H1 (cell line): ENCODE data around the gene EIF4A2. TPM values are rescaled to one million over a fixed set of nuclear protein-coding genes. Genes with fewer than 3 reads are reported as not detected.

Experiments used
- ASH2L ChIP-seq: fragments of 200-600, 300-600 bp; sonication (generic); IDR thresholded peaks from one replicate; pipeline ENCODE4 v1.7.1; 2017; ENCODE audit warnings: low read length
- CHD2 ChIP-seq: IDR thresholded peaks from 2 replicates; pipeline ENCODE4 v1.6.1; 2012; ENCODE audit warnings: low read length, improper control_type of control experiment
- EGR1 ChIP-seq: IDR thresholded peaks from 2 replicates; pipeline ENCODE4 v1.6.1; 2011; ENCODE audit warnings: low read depth, low read length, borderline replicate concordance
- KDM1A ChIP-seq: fragments of 200-600, 300-600 bp; sonication (generic); IDR thresholded peaks from 2 replicates; pipeline ENCODE4 v1.7.1; 2016; ENCODE audit warnings: mild to moderate bottlenecking, low read length, borderline replicate concordance
- POLR2A ChIP-seq, 2 experiments: IDR thresholded peaks; 1 replicate in 1 of 2; 2 replicates in 1 of 2; pipeline ENCODE4 v1.6.1; 2011; ENCODE audit warnings: low read depth in 2 of 2, low read length in 2 of 2, mild to moderate bottlenecking in 2 of 2; ENCODE audit errors: control extremely low read depth in 1 of 2
- POLR2AphosphoS5 ChIP-seq: IDR thresholded peaks from 2 replicates; pipeline ENCODE4 v1.6.1; 2011; ENCODE audit warnings: low read depth, low read length
- polyA plus RNA-seq, 7 experiments: library from polyadenylated mRNA; depleted of rRNA in 3 of 7; stranded (reverse) in 5 of 7; unstranded in 2 of 7; fragments of >200 nt in 5 of 7; fragments of 200-250 nt in 2 of 7; gene quantifications; 1 replicate in 5 of 7; 2 replicates in 1 of 7; 4 replicates in 1 of 7; pipeline versions ENCODE4 v1.2.1 to v1.2.3, GENCODE V29; 2011 to 2013; ENCODE audit warnings: missing spikeins in 2 of 7, mixed read lengths in 2 of 7
- total RNA-seq: library from RNA; stranded (reverse); fragmentation: NEBNext Ultra II Directional; extraction: Animal tissue kit (Norgen Biotek cat#: 25700); gene quantifications from 2 replicates; pipeline ENCODE4 v1.2.1, GENCODE V29; 2021
- TF ChIP-seq, protein P1 (sequence below), 3 experiments: IDR thresholded peaks; 1 replicate in 2 of 3; 2 replicates in 1 of 3; pipeline versions ENCODE4 v1.5.1 to v1.6.1; 2011; ENCODE audit warnings: low read length in 3 of 3, mild to moderate bottlenecking in 3 of 3, inconsistent platforms in 2 of 3, low read depth in 1 of 3, moderate library complexity in 1 of 3; ENCODE audit not compliant: insufficient read depth in 1 of 3; ENCODE audit errors: control extremely low read depth in 1 of 3
- TF ChIP-seq, protein P2 (sequence below): fragments of 300-600 bp; sonication (generic); IDR thresholded peaks from 2 replicates; pipeline ENCODE4 v1.7.1; 2012; ENCODE audit warnings: low read length, moderate library complexity, mild to moderate bottlenecking, inconsistent platforms; ENCODE audit not compliant: insufficient replicate concordance

EIF4A2 gene
- total and polyA plus RNA-seq, 2 of the 8 experiments (the other 6 are each of a cell fraction or from before 2014, with no cell fraction given): 527 to 604 TPM

DNA sequence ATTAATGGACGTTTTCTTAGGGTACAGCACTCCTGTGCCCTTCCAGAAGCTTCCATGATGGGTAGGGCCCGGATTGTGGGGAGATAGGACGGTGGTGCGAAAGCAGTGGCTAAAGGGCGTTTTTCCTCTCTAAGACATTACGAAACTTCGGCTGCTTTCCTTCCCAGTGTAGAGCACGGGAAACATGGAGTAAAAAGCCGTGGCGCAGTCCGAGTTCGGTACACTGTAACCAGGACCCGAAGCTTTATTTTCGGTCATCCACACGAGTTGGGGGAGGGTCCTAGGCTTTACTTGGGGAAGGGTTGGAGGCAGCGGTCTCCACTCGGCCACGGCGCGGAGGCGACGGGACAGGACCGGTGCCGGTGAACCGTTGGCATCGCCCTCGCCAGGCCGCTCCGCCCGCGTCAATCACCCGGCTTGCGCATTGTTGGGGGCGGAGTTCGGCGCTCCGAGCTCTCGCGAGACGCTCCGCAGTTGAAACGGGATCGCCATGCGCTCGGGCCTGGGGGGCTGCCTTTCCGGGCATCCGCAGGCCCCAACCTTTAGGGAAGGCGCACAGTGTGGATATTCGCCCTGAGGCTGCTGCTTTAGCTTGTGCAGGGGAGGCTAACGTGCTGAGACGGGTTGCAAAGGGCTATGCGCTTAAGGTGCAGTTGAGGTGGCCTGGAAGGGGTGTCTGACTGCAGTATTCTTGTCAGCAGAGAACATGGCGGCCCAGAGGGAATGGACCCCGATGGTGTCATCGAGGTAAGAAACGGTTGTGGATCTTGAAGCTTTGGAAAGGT lies 546 bp downstream of the EIF4A2 start (continued):
- TF ChIP-seq, protein P1, sequence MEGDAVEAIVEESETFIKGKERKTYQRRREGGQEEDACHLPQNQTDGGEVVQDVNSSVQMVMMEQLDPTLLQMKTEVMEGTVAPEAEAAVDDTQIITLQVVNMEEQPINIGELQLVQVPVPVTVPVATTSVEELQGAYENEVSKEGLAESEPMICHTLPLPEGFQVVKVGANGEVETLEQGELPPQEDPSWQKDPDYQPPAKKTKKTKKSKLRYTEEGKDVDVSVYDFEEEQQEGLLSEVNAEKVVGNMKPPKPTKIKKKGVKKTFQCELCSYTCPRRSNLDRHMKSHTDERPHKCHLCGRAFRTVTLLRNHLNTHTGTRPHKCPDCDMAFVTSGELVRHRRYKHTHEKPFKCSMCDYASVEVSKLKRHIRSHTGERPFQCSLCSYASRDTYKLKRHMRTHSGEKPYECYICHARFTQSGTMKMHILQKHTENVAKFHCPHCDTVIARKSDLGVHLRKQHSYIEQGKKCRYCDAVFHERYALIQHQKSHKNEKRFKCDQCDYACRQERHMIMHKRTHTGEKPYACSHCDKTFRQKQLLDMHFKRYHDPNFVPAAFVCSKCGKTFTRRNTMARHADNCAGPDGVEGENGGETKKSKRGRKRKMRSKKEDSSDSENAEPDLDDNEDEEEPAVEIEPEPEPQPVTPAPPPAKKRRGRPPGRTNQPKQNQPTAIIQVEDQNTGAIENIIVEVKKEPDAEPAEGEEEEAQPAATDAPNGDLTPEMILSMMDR (IDR thresholded peaks at IDR 0.05; ENCODE audit: control extremely low read depth in 1 of 3, insufficient read depth in 1 of 3, low read depth in 1 of 3, low read length in 3 of 3): no peak
- TF ChIP-seq POLR2AphosphoS5 (peak; percentile 94), POLR2A (IDR thresholded peaks at IDR 0.05; ENCODE audit: control extremely low read depth in 1 of 2, low read depth in 2 of 2, low read length in 2 of 2) (peak in 1 of 2 experiments; percentile 72; a peak in 2 of 3 replicates), EGR1 (no peak), ASH2L (no peak), CHD2 (peak; percentile 95), KDM1A (no peak)
- TF ChIP-seq, protein P2, sequence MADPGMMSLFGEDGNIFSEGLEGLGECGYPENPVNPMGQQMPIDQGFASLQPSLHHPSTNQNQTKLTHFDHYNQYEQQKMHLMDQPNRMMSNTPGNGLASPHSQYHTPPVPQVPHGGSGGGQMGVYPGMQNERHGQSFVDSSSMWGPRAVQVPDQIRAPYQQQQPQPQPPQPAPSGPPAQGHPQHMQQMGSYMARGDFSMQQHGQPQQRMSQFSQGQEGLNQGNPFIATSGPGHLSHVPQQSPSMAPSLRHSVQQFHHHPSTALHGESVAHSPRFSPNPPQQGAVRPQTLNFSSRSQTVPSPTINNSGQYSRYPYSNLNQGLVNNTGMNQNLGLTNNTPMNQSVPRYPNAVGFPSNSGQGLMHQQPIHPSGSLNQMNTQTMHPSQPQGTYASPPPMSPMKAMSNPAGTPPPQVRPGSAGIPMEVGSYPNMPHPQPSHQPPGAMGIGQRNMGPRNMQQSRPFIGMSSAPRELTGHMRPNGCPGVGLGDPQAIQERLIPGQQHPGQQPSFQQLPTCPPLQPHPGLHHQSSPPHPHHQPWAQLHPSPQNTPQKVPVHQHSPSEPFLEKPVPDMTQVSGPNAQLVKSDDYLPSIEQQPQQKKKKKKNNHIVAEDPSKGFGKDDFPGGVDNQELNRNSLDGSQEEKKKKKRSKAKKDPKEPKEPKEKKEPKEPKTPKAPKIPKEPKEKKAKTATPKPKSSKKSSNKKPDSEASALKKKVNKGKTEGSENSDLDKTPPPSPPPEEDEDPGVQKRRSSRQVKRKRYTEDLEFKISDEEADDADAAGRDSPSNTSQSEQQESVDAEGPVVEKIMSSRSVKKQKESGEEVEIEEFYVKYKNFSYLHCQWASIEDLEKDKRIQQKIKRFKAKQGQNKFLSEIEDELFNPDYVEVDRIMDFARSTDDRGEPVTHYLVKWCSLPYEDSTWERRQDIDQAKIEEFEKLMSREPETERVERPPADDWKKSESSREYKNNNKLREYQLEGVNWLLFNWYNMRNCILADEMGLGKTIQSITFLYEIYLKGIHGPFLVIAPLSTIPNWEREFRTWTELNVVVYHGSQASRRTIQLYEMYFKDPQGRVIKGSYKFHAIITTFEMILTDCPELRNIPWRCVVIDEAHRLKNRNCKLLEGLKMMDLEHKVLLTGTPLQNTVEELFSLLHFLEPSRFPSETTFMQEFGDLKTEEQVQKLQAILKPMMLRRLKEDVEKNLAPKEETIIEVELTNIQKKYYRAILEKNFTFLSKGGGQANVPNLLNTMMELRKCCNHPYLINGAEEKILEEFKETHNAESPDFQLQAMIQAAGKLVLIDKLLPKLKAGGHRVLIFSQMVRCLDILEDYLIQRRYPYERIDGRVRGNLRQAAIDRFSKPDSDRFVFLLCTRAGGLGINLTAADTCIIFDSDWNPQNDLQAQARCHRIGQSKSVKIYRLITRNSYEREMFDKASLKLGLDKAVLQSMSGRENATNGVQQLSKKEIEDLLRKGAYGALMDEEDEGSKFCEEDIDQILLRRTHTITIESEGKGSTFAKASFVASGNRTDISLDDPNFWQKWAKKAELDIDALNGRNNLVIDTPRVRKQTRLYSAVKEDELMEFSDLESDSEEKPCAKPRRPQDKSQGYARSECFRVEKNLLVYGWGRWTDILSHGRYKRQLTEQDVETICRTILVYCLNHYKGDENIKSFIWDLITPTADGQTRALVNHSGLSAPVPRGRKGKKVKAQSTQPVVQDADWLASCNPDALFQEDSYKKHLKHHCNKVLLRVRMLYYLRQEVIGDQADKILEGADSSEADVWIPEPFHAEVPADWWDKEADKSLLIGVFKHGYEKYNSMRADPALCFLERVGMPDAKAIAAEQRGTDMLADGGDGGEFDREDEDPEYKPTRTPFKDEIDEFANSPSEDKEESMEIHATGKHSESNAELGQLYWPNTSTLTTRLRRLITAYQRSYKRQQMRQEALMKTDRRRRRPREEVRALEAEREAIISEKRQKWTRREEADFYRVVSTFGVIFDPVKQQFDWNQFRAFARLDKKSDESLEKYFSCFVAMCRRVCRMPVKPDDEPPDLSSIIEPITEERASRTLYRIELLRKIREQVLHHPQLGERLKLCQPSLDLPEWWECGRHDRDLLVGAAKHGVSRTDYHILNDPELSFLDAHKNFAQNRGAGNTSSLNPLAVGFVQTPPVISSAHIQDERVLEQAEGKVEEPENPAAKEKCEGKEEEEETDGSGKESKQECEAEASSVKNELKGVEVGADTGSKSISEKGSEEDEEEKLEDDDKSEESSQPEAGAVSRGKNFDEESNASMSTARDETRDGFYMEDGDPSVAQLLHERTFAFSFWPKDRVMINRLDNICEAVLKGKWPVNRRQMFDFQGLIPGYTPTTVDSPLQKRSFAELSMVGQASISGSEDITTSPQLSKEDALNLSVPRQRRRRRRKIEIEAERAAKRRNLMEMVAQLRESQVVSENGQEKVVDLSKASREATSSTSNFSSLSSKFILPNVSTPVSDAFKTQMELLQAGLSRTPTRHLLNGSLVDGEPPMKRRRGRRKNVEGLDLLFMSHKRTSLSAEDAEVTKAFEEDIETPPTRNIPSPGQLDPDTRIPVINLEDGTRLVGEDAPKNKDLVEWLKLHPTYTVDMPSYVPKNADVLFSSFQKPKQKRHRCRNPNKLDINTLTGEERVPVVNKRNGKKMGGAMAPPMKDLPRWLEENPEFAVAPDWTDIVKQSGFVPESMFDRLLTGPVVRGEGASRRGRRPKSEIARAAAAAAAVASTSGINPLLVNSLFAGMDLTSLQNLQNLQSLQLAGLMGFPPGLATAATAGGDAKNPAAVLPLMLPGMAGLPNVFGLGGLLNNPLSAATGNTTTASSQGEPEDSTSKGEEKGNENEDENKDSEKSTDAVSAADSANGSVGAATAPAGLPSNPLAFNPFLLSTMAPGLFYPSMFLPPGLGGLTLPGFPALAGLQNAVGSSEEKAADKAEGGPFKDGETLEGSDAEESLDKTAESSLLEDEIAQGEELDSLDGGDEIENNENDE: no peak
